Activated naive CD8-positive, alpha-beta T cell treated with anti-CD3 and anti-CD28 coated beads, Interleukin-2, amount 10 ng/mL, durations not matched to agents 7 days and 5 days (primary cell): ENCODE results near the gene DNAH3. TPM values are rescaled to one million over a fixed set of nuclear protein-coding genes. Genes with fewer than 3 reads are reported as not detected.

Experiments
- ATAC-seq: fragments of 150-1000 bp; cut with Tn5 transposase; one replicate; pipeline ENCODE4 v1.10.0; 2021; ENCODE audit warnings: low read depth, moderate library complexity
- POLR2A ChIA-PET: fragments of 350-600 bp; sonication (Branson Sonifier 250); formaldehyde crosslinking; loops from one replicate; lab custom pipeline; 2021; ENCODE audit warnings: antibody characterized with exemption; lab: Charles Lee
- DNase-seq: peaks from one replicate; pipeline ENCODE4 v3.0.0; 2021
- H3K27ac Mint-ChIP-seq: one replicate; pipeline ENCODE4 v1.8.0; 2022; ENCODE audit warnings: mild to moderate bottlenecking, mixed read lengths
- H3K27me3 Mint-ChIP-seq: one replicate; pipeline ENCODE4 v1.8.0; 2022; ENCODE audit warnings: mild to moderate bottlenecking, moderate library complexity, mixed read lengths
- H3K36me3 Mint-ChIP-seq: one replicate; pipeline ENCODE4 v1.8.0; 2021; ENCODE audit warnings: mild to moderate bottlenecking, mixed read lengths
- H3K4me1 Mint-ChIP-seq: one replicate; pipeline ENCODE4 v1.8.0; 2021; ENCODE audit warnings: mixed read lengths
- H3K4me3 Mint-ChIP-seq: one replicate; pipeline ENCODE4 v1.8.0; 2022; ENCODE audit warnings: mild to moderate bottlenecking, moderate library complexity, mixed read lengths
- H3K9me3 Mint-ChIP-seq: one replicate; pipeline ENCODE4 v1.8.0; 2021; ENCODE audit warnings: mixed read lengths
- total RNA-seq, 2 experiments: library from RNA; stranded (reverse); gene quantifications; one replicate each; pipeline ENCODE4 v1.2.3, GENCODE V29; 2021

DNAH3 gene
- total RNA-seq, 2 experiments from 2014 or later: not detected

GRCh38 chr16:20886320-20886719, 264.3 kb downstream of the DNAH3 start:
- H3K27me3 Mint-ChIP-seq: no peaks in the 10 kb centered on the region
- ATAC-seq (no peak), DNase-seq (no peak)
- no peaks in the 10 kb centered on the region for H3K9me3 Mint-ChIP-seq
- POLR2A ChIA-PET: interaction anchor here (1.2 kb wide), 1 partner anchor 34 kb away, joined by 3 read pairs; no protein-coding TSS in a partner anchor
- no peak overlapping the region for H3K27ac Mint-ChIP-seq
- no peak overlapping the region for H3K4me3 Mint-ChIP-seq
- peaks cover 30% of the 10 kb centered on the region for H3K36me3 Mint-ChIP-seq
- H3K4me1 Mint-ChIP-seq: peaks cover 22% of the 10 kb centered on the region

GRCh38 chr16:20884240-20884556, 266.4 kb downstream of the DNAH3 start:
- DNase-seq (no peak), ATAC-seq (peak; percentile 66)
- Mint-ChIP-seq H3K36me3 (peaks cover 24% of the 10 kb centered on the region), H3K4me1 (peaks cover 34% of the 10 kb centered on the region), H3K27ac (peak overlapping the region; percentile 49), H3K9me3 (no peaks in the 10 kb centered on the region), H3K27me3 (no peaks in the 10 kb centered on the region), H3K4me3 (peak overlapping the region; percentile 18)
- POLR2A ChIA-PET: interaction anchor here (1.3 kb wide), 1 partner anchor 9 kb away, joined by 11 read pairs; no protein-coding TSS in a partner anchor

GRCh38 chr16:20883554-20884239, 266.9 kb downstream of the DNAH3 start:
- POLR2A ChIA-PET: interaction anchor here (1.3 kb wide), 1 partner anchor 9 kb away, joined by 11 read pairs; no protein-coding TSS in a partner anchor
- DNase-seq (no peak), ATAC-seq (peak; percentile 14)
- Mint-ChIP-seq H3K4me1 (peaks cover 35% of the 10 kb centered on the region), H3K36me3 (peaks cover 24% of the 10 kb centered on the region), H3K27ac (peak overlapping the region; percentile 49), H3K4me3 (peak overlapping the region; percentile 18), H3K27me3 (no peaks in the 10 kb centered on the region), H3K9me3 (no peaks in the 10 kb centered on the region)

Other genes with a start within 250 kb of the DNAH3 start
- 10 to 100 TPM; 10.7 to 12.3 TPM for gene LDAF1, start 7.8 kb upstream of the DNAH3 start, total RNA-seq
- not detected for gene ZP2, start 60.7 kb upstream of the DNAH3 start, total RNA-seq
- not detected for gene ANKS4B, start 82.9 kb upstream of the DNAH3 start, total RNA-seq
- not detected for gene CRYM, start 127.4 kb upstream of the DNAH3 start, total RNA-seq